ENCODE measurements around the gene CD14. TPM values are rescaled to one million over a fixed set of nuclear protein-coding genes. Genes with fewer than 3 reads are reported as not detected.

Gene CD14
- total RNA-seq, 1 experiment from 2014 or later, result 0.63 TPM

GRCh38 chr5:140611020-140611521, 21.9 kb downstream of the CD14 start:
- Mint-ChIP-seq H3K4me1 (no peaks in the 10 kb centered on the region), H3K27me3 (ENCODE audit: low read depth) (peaks cover 32% of the 10 kb centered on the region), H3K4me3 (no peak overlapping the region), H3K36me3 (peaks cover 21% of the 10 kb centered on the region), H3K9me3 (peaks cover 68% of the 10 kb centered on the region), H3K27ac (no peak overlapping the region)
- POLR2A ChIA-PET, result no interaction called here
- ATAC-seq, result no peak
- CTCF ChIA-PET, result no interaction called here
- no peak for TF ChIP-seq AR (CRISPR knock-in tag; IDR thresholded peaks at IDR 0.05)
- no peak for TF ChIP-seq ZNF121 (CRISPR knock-in tag; IDR thresholded peaks at IDR 0.05)
- TF ChIP-seq ATF1 (CRISPR knock-in tag; IDR thresholded peaks at IDR 0.05), result no peak
- TF ChIP-seq CDX4 (CRISPR knock-in tag; IDR thresholded peaks at IDR 0.05; ENCODE audit: borderline replicate concordance), result no peak
- no peak for TF ChIP-seq ZSCAN18 (CRISPR knock-in tag; IDR thresholded peaks at IDR 0.05)
- TF ChIP-seq KAT7 (CRISPR knock-in tag; IDR thresholded peaks at IDR 0.05; ENCODE audit: borderline replicate concordance), result no peak
- TF ChIP-seq ZNF317 (CRISPR knock-in tag; IDR thresholded peaks at IDR 0.05; ENCODE audit: borderline replicate concordance, low read depth), result no peak
- no peak for TF ChIP-seq OVOL2 (CRISPR knock-in tag; IDR thresholded peaks at IDR 0.05; ENCODE audit: borderline replicate concordance)
- TF ChIP-seq PRRX2 (CRISPR knock-in tag; IDR thresholded peaks at IDR 0.05), result no peak
- no peak for TF ChIP-seq GABPB1 (CRISPR knock-in tag; IDR thresholded peaks at IDR 0.05)
- TF ChIP-seq ERG (CRISPR knock-in tag; IDR thresholded peaks at IDR 0.05), result no peak
- no peak for TF ChIP-seq ATF6 (CRISPR knock-in tag; IDR thresholded peaks at IDR 0.05)
- no peak for TF ChIP-seq GRHL2 (CRISPR knock-in tag; IDR thresholded peaks at IDR 0.05; ENCODE audit: insufficient replicate concordance, severe bottlenecking)
- TF ChIP-seq FOXJ3 (CRISPR knock-in tag; IDR thresholded peaks at IDR 0.05; ENCODE audit: borderline replicate concordance), result no peak
- TF ChIP-seq EMX1 (CRISPR knock-in tag; IDR thresholded peaks at IDR 0.05), result no peak
- no peak for TF ChIP-seq TP53 (CRISPR knock-in tag; IDR thresholded peaks at IDR 0.05)
- TF ChIP-seq SMAD4 (CRISPR knock-in tag; IDR thresholded peaks at IDR 0.05), result no peak
- no peak for TF ChIP-seq ZBTB43 (CRISPR knock-in tag; IDR thresholded peaks at IDR 0.05)
- TF ChIP-seq ZNF263 (CRISPR knock-in tag; IDR thresholded peaks at IDR 0.05; ENCODE audit: low read depth), result no peak
- no peak for TF ChIP-seq USF1 (CRISPR knock-in tag; IDR thresholded peaks at IDR 0.05)
- DNase-seq (ENCODE audit: low spot score), result no peak

Measured in WTC11 (cell line).